Ishikawa (cell line): ENCODE data around the gene FAAP100.
A peak's percentile ranks its signal among the peaks of the same experiment; 100 is the strongest.

Source experiments
- CEBPB ChIP-seq: IDR thresholded peaks from 2 replicates; pipeline ENCODE4 v1.6.1; 2012
- CREB1 ChIP-seq: IDR thresholded peaks from 2 replicates; pipeline ENCODE4 v1.6.1; 2012; ENCODE audit warnings: low read depth
- EGR1 ChIP-seq: IDR thresholded peaks from 2 replicates; pipeline ENCODE4 v1.6.1; 2012
- EP300 ChIP-seq: IDR thresholded peaks from 2 replicates; pipeline ENCODE4 v1.6.1; 2012; ENCODE audit warnings: borderline replicate concordance
- FOXM1 ChIP-seq: IDR thresholded peaks from 2 replicates; pipeline ENCODE4 v1.6.1; 2012; ENCODE audit warnings: low read depth, borderline replicate concordance
- MAX ChIP-seq: IDR thresholded peaks from 2 replicates; pipeline ENCODE4 v1.6.1; 2012
- NFIC ChIP-seq: IDR thresholded peaks from 2 replicates; pipeline ENCODE4 v1.6.1; 2012
- RAD21 ChIP-seq: IDR thresholded peaks from 2 replicates; pipeline ENCODE4 v1.6.1; 2012; ENCODE audit warnings: low read depth
- TAF1 ChIP-seq: IDR thresholded peaks from 2 replicates; pipeline ENCODE4 v1.6.1; 2012; ENCODE audit warnings: low read depth, mild to moderate bottlenecking
- TCF12 ChIP-seq: IDR thresholded peaks from 2 replicates; pipeline ENCODE4 v1.6.1; 2012; ENCODE audit warnings: low read depth
- TEAD4 ChIP-seq: IDR thresholded peaks from 2 replicates; pipeline ENCODE4 v1.6.1; 2012
- USF1 ChIP-seq: IDR thresholded peaks from 2 replicates; pipeline ENCODE4 v1.6.1; 2012
- YY1 ChIP-seq: IDR thresholded peaks from 2 replicates; pipeline ENCODE4 v1.6.1; 2012; ENCODE audit warnings: low read depth
- ZBTB7A ChIP-seq: IDR thresholded peaks from 2 replicates; pipeline ENCODE4 v1.6.1; 2012; ENCODE audit warnings: low read depth
- TF ChIP-seq, protein P1 (sequence below): IDR thresholded peaks from 2 replicates; pipeline ENCODE4 v1.6.1; 2012; ENCODE audit warnings: low read depth, mild to moderate bottlenecking

Gene FAAP100

GRCh38 chr17:81513753-81514488, 38.2 kb downstream of the FAAP100 start:
- TF ChIP-seq EP300 = no peak
- TF ChIP-seq CEBPB = no peak
- TF ChIP-seq ZBTB7A = peak; percentile 35; the same call in 1 of the 2 replicates
- no peak for TF ChIP-seq NFIC
- no peak for TF ChIP-seq CREB1
- TF ChIP-seq YY1 = no peak
- TF ChIP-seq FOXM1 = no peak
- no peak for TF ChIP-seq USF1
- no peak; the same call in 1 of the 2 replicates for TF ChIP-seq MAX
- no peak for TF ChIP-seq EGR1
- peak; percentile 19; the same call in 1 of the 2 replicates for TF ChIP-seq TEAD4
- TF ChIP-seq TCF12 = no peak
- no peak for TF ChIP-seq TAF1
- TF ChIP-seq, protein P1, sequence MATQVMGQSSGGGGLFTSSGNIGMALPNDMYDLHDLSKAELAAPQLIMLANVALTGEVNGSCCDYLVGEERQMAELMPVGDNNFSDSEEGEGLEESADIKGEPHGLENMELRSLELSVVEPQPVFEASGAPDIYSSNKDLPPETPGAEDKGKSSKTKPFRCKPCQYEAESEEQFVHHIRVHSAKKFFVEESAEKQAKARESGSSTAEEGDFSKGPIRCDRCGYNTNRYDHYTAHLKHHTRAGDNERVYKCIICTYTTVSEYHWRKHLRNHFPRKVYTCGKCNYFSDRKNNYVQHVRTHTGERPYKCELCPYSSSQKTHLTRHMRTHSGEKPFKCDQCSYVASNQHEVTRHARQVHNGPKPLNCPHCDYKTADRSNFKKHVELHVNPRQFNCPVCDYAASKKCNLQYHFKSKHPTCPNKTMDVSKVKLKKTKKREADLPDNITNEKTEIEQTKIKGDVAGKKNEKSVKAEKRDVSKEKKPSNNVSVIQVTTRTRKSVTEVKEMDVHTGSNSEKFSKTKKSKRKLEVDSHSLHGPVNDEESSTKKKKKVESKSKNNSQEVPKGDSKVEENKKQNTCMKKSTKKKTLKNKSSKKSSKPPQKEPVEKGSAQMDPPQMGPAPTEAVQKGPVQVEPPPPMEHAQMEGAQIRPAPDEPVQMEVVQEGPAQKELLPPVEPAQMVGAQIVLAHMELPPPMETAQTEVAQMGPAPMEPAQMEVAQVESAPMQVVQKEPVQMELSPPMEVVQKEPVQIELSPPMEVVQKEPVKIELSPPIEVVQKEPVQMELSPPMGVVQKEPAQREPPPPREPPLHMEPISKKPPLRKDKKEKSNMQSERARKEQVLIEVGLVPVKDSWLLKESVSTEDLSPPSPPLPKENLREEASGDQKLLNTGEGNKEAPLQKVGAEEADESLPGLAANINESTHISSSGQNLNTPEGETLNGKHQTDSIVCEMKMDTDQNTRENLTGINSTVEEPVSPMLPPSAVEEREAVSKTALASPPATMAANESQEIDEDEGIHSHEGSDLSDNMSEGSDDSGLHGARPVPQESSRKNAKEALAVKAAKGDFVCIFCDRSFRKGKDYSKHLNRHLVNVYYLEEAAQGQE = no peak
- no peak for TF ChIP-seq RAD21

DNA sequence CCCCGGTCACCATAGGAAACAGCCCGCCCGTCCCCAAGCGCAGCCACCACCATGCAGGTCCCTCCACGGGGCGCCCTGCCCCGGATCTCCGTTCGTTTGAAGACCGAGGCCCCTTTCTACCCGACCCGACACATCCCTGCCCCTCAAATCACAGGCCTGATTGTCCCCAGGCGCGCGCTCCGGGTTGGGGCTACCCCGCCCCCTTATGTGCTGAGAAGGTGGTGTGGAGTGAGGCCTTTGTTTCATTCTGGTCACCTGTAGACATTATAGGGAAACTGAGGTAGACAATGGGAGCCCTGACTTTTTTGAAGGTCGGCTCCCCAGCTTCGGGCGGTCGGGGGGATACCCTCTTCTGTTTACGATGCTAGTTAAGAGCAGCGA, 38.8 kb downstream of the FAAP100 start:
- no peak for TF ChIP-seq USF1
- TF ChIP-seq FOXM1 = no peak
- TF ChIP-seq MAX = no peak; the same call in 1 of the 2 replicates
- TF ChIP-seq YY1 = no peak
- no peak for TF ChIP-seq TEAD4
- no peak for TF ChIP-seq RAD21
- TF ChIP-seq CEBPB = no peak
- no peak for TF ChIP-seq TCF12
- TF ChIP-seq ZBTB7A = no peak
- no peak for TF ChIP-seq TAF1
- no peak for TF ChIP-seq EP300

DNA sequence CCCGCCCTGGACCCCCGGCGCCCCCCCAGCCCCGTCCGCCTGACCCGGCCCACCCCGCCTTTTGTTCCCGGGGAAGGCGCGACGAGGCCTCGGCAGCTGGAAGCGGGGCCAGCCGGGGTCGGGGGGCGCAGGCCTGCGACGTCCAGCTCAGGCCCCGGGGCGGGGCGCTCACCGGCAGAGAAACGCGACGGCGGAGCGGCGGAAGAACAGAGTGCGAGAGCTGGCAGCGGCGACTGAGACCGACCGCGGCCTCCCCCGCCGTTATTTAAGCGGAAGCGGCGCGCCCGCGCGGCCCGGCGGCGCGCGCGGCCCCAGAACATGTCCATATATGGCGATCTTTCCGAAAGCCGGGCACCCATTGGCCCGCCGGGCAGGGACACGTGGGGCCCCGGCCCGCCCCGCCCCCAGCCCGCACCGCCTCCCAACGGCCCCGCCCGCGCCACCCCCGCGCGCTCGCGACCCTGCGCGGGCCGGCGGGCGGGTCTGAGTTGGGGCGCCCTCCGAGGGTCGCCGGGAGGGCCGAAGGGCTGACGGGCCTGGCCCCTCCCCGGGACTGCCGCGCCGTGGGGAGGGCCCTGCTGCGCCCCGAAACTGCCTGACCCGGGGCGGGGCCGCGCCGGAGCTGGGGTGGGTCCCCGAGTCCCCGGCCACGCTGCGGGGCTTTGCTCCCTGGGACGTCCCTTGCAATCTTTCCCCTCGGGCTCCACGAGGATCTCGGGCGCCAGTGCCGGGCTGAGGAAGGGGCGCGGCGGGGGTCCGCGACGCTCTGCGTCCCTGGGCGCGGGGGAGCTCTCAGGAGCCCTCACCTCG, 39.4 kb downstream of the FAAP100 start, which contains the start of gene ACTG1:
TSS of gene ACTG1 (minus strand) at position 238 of the 810 bp plus-strand sequence. CDS start 445 bp downstream, outside the sequence.
- TF ChIP-seq TCF12 (no peak), CREB1 (no peak), CEBPB (no peak), FOXM1 (no peak), TEAD4 (no peak), EGR1 (peak; percentile 60), MAX (peak; percentile 34; the same call in 1 of the 2 replicates), ZBTB7A (peak; percentile 31; the same call in 1 of the 2 replicates), EP300 (peak; percentile 37; the same call in 1 of the 2 replicates), USF1 (peak; percentile 84), YY1 (no peak), TAF1 (peak; percentile 79), NFIC (peak; percentile 66), RAD21 (no peak)
- TF ChIP-seq, protein P1 = no peak

DNA sequence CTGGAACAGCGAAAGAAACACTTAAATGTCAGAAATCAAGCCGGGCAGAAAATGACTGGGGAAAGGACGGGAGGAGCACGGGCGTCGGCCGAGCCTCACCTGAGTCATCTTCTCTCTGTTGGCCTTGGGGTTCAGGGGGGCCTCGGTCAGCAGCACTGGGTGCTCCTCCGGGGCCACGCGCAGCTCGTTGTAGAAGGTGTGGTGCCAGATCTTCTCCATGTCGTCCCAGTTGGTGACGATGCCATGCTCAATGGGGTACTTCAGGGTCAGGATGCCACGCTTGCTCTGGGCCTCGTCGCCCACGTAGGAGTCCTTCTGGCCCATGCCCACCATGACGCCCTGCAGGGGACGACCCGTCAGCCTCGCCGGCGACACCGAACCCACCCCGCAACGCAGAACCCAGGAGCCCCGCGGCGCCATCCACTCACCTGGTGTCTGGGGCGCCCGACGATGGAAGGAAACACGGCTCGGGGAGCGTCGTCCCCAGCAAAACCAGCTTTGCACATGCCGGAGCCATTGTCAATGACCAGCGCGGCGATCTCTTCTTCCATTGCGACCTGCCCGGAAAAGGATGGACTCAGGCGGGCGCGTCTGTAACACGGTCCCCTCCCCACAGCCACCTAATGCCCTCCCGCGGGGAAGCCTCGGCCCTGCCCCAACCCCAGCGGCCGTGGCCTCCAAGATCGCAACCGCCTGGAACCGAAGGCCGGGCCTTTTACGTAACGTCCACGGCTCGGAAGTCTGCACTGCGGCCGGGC, 40.2 kb downstream of the FAAP100 start:
- 0 out of 2 replicates have a peak, but pooled peaks have one; percentile 44 for TF ChIP-seq ZBTB7A
- TF ChIP-seq EGR1 = no peak
